ENCODE results near the gene WFDC10A.

- TF ChIP-seq POLR2A (IDR thresholded peaks at IDR 0.05) (no peak), CTCF (IDR thresholded peaks at IDR 0.05) (no peak)
These were observed 34.3 kb upstream of the WFDC10A start for GRCh38 chr20:45595235-45595634.

Data from body of pancreas (tissue), 4 donors.